Measurements from ENCODE around the gene SNX11.

The SNX11 gene

GRCh38 chr17:48110761-48111160 lies 3.2 kb downstream of the SNX11 start:
- Histone ChIP-seq H3K4me3 (no peak overlapping the region), H3K27ac (no peak overlapping the region)
- no peak for DNase-seq (ENCODE audit: low spot score)
- TF ChIP-seq CTCF (IDR thresholded peaks at IDR 0.05): no peak

GRCh38 chr17:48111937-48112241 lies 4.3 kb downstream of the SNX11 start:
- no peak overlapping the region for H3K4me3 ChIP-seq
- H3K27ac ChIP-seq: no peak overlapping the region
- no peak for DNase-seq (ENCODE audit: low spot score)
- no peak for TF ChIP-seq CTCF (IDR thresholded peaks at IDR 0.05)

- no peak overlapping the region for H3K4me3 ChIP-seq
- peak overlapping the region in 1 of 2 donors; percentile 71 for H3K27ac ChIP-seq
- no peak for TF ChIP-seq CTCF (IDR thresholded peaks at IDR 0.05)
- DNase-seq (ENCODE audit: low spot score): no peak
These were observed 5.7 kb downstream of the SNX11 start for GRCh38 chr17:48113201-48113676.

GRCh38 chr17:48121923-48122664 lies 14.5 kb downstream of the SNX11 start:
- H3K27ac ChIP-seq: no peak overlapping the region
- TF ChIP-seq CTCF (IDR thresholded peaks at IDR 0.05): no peak
- DNase-seq (ENCODE audit: low spot score): no peak
- no peak overlapping the region for H3K4me3 ChIP-seq

GRCh38 chr17:48122665-48123045 lies 15.1 kb downstream of the SNX11 start:
- Histone ChIP-seq H3K27ac (no peak overlapping the region), H3K4me3 (no peak overlapping the region)
- no peak for DNase-seq (ENCODE audit: low spot score)
- no peak for TF ChIP-seq CTCF (IDR thresholded peaks at IDR 0.05)

- DNase-seq (ENCODE audit: low spot score): no peak
- Histone ChIP-seq H3K27ac (no peak overlapping the region), H3K4me3 (no peak overlapping the region)
- TF ChIP-seq CTCF (IDR thresholded peaks at IDR 0.05): no peak
These were observed 15.5 kb downstream of the SNX11 start for GRCh38 chr17:48123111-48123510.

GRCh38 chr17:48123776-48124388 lies 16.3 kb downstream of the SNX11 start:
- Histone ChIP-seq H3K27ac (no peak overlapping the region), H3K4me3 (no peak overlapping the region)
- no peak for DNase-seq (ENCODE audit: low spot score)
- no peak for TF ChIP-seq CTCF (IDR thresholded peaks at IDR 0.05)
